T-helper 2 cell treated with Interferon-gamma antibody and Interleukin-4, amounts not matched to agents 5 μg/mL and 100 μg/mL, for 36 hours (primary cell): Measurements from ENCODE around the gene HSFX2.
"Not testable (repeated sequence)": the region's sequence is repeated elsewhere in the genome, so short reads cannot be mapped to it uniquely, and the experiment has no call there.

Experiments used
- DNase-seq: peaks from one replicate; pipeline ENCODE4 v3.0.0; 2021; ENCODE audit warnings: low spot score
- H3K27ac Mint-ChIP-seq: one replicate; pipeline ENCODE4 v1.8.0; 2021; ENCODE audit warnings: mild to moderate bottlenecking, mixed read lengths
- H3K27me3 Mint-ChIP-seq: one replicate; pipeline ENCODE4 v1.8.0; 2021; ENCODE audit warnings: low read depth, mixed read lengths
- H3K36me3 Mint-ChIP-seq: one replicate; pipeline ENCODE4 v1.8.0; 2021; ENCODE audit warnings: low read depth, mixed read lengths
- H3K4me1 Mint-ChIP-seq: one replicate; pipeline ENCODE4 v1.8.0; 2021; ENCODE audit warnings: low read depth, mixed read lengths
- H3K4me3 Mint-ChIP-seq: one replicate; pipeline ENCODE4 v1.8.0; 2022; ENCODE audit warnings: mild to moderate bottlenecking, moderate library complexity, mixed read lengths
- H3K9me3 Mint-ChIP-seq: one replicate; pipeline ENCODE4 v1.8.0; 2021; ENCODE audit warnings: mixed read lengths

The HSFX2 gene, protein sequence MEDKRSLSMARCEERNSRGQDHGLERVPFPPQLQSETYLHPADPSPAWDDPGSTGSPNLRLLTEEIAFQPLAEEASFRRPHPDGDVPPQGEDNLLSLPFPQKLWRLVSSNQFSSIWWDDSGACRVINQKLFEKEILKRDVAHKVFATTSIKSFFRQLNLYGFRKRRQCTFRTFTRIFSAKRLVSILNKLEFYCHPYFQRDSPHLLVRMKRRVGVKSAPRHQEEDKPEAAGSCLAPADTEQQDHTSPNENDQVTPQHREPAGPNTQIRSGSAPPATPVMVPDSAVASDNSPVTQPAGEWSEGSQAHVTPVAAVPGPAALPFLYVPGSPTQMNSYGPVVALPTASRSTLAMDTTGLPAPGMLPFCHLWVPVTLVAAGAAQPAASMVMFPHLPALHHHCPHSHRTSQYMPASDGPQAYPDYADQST

GRCh38 chrX:149595214-149595613 lies at the start of gene HSFX2:
Gene HSFX2, minus strand, starts transcription at chrX:149595314. Its CDS starts 614 bp downstream, at chrX:149594700.
- not testable (repeated sequence) for DNase-seq, H3K27ac Mint-ChIP-seq, H3K4me1 Mint-ChIP-seq, H3K4me3 Mint-ChIP-seq, H3K36me3 Mint-ChIP-seq, H3K27me3 Mint-ChIP-seq, H3K9me3 Mint-ChIP-seq

- no peaks in the 10 kb centered on the region for H3K36me3 Mint-ChIP-seq
These were observed 48.4 kb upstream of the HSFX2 start for GRCh38 chrX:149643496-149643895.

DNA sequence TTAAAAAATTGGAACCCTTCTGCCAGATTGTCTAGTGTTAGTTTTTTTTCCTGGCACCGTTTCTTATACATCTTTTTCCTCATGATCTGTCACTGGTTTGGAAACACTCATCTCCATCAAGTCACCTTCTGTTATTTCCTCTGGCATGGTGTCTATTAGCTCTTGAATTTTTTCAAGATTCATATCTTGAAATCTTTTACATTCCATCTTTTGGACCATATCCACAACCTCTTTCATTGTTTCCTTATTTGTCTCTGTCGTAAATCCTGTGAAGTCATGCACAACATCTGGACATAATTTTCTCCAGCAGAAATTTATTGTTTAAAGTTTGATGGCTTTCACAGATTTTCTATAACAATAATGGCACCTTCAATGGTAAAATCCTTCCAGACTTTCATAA lies 46.7 kb upstream of the HSFX2 start:
- no peak for DNase-seq
- H3K9me3 Mint-ChIP-seq, result no peaks in the 10 kb centered on the region
- no peaks in the 10 kb centered on the region for H3K36me3 Mint-ChIP-seq
- H3K4me3 Mint-ChIP-seq, result no peak overlapping the region
- H3K27ac Mint-ChIP-seq, result no peak overlapping the region
- peaks cover 3% of the 10 kb centered on the region for H3K4me1 Mint-ChIP-seq
- peaks cover 11% of the 10 kb centered on the region for H3K27me3 Mint-ChIP-seq

More at GRCh38 chrX:149643496-149643895, 48.4 kb upstream of the HSFX2 start:
- DNase-seq, result no peak
- H3K9me3 Mint-ChIP-seq, result no peaks in the 10 kb centered on the region
- no peak overlapping the region for H3K27ac Mint-ChIP-seq
- peaks cover 3% of the 10 kb centered on the region for H3K4me1 Mint-ChIP-seq
- peaks cover 11% of the 10 kb centered on the region for H3K27me3 Mint-ChIP-seq
- H3K4me3 Mint-ChIP-seq, result no peak overlapping the region

GRCh38 chrX:149641432-149641831 lies 46.3 kb upstream of the HSFX2 start:
- Mint-ChIP-seq H3K27me3 (peaks cover 11% of the 10 kb centered on the region), H3K36me3 (no peaks in the 10 kb centered on the region), H3K4me3 (no peak overlapping the region), H3K27ac (no peak overlapping the region), H3K4me1 (peaks cover 3% of the 10 kb centered on the region), H3K9me3 (no peaks in the 10 kb centered on the region)
- DNase-seq, result no peak

GRCh38 chrX:149639568-149639967 lies 44.5 kb upstream of the HSFX2 start:
- H3K4me3 Mint-ChIP-seq, result no peak overlapping the region
- H3K36me3 Mint-ChIP-seq, result no peaks in the 10 kb centered on the region
- no peaks in the 10 kb centered on the region for H3K9me3 Mint-ChIP-seq
- H3K4me1 Mint-ChIP-seq, result peaks cover 3% of the 10 kb centered on the region
- no peak overlapping the region for H3K27ac Mint-ChIP-seq
- no peak for DNase-seq
- H3K27me3 Mint-ChIP-seq, result peaks cover 6% of the 10 kb centered on the region

DNA sequence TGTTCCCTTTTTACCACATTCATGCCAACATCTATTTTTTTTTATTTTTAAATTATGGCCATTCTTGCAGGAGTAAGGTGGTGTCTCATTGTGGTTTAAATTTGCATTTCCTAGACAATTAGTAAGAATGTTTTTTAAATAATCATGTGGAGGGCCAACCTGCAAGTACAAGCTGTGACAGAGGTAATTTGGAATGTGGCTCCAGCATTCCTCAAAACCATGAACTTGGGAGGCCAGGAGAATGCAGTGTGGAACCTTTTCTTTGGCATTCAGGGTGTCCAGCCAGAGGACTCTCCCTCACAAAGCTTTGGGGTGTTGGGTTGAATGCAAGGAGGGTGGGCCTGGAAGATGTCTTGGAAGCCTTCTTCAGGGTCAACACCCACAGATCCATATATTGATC lies 43.7 kb upstream of the HSFX2 start:
- Mint-ChIP-seq H3K27me3 (peaks cover 4% of the 10 kb centered on the region), H3K4me1 (peaks cover 3% of the 10 kb centered on the region), H3K27ac (no peak overlapping the region), H3K4me3 (no peak overlapping the region), H3K9me3 (no peaks in the 10 kb centered on the region), H3K36me3 (no peaks in the 10 kb centered on the region)
- no peak for DNase-seq

GRCh38 chrX:149633511-149633910 lies 38.4 kb upstream of the HSFX2 start:
- no peak for DNase-seq
- Mint-ChIP-seq H3K4me1 (peaks cover 22% of the 10 kb centered on the region), H3K27me3 (peaks cover 5% of the 10 kb centered on the region), H3K27ac (no peak overlapping the region), H3K9me3 (no peaks in the 10 kb centered on the region), H3K36me3 (peaks cover 2% of the 10 kb centered on the region), H3K4me3 (no peak overlapping the region)

GRCh38 chrX:149631234-149632165 lies 36.4 kb upstream of the HSFX2 start, which contains the start of gene TMEM185A:
Gene TMEM185A, minus strand, starts transcription at chrX:149631792. Its CDS starts 212 bp downstream, at chrX:149631580.
- DNase-seq, result peak; percentile 74
- peak within 1 kb of the TSS; percentile 82 for H3K27ac Mint-ChIP-seq
- peaks cover 23% of the 10 kb centered on the region for H3K4me1 Mint-ChIP-seq
- H3K4me3 Mint-ChIP-seq, result peak within 1 kb of the TSS; percentile 96
- peaks cover 5% of the 10 kb centered on the region for H3K27me3 Mint-ChIP-seq
- no peaks in the 10 kb centered on the region for H3K9me3 Mint-ChIP-seq
- peaks cover 2% of the 10 kb centered on the region for H3K36me3 Mint-ChIP-seq

- peak overlapping the region; percentile 96 for H3K4me3 Mint-ChIP-seq
- peak overlapping the region; percentile 82 for H3K27ac Mint-ChIP-seq
- H3K4me1 Mint-ChIP-seq, result peaks cover 23% of the 10 kb centered on the region
- H3K27me3 Mint-ChIP-seq, result peaks cover 5% of the 10 kb centered on the region
- H3K9me3 Mint-ChIP-seq, result no peaks in the 10 kb centered on the region
- DNase-seq, result no peak
- H3K36me3 Mint-ChIP-seq, result peaks cover 2% of the 10 kb centered on the region
These were observed 35.6 kb upstream of the HSFX2 start for GRCh38 chrX:149630681-149631233.

- DNase-seq, result no peak
- Mint-ChIP-seq H3K4me1 (peaks cover 23% of the 10 kb centered on the region), H3K9me3 (no peaks in the 10 kb centered on the region), H3K4me3 (peak overlapping the region; percentile 96), H3K27me3 (peaks cover 5% of the 10 kb centered on the region), H3K27ac (peak overlapping the region; percentile 38), H3K36me3 (peaks cover 2% of the 10 kb centered on the region)
These were observed 34.7 kb upstream of the HSFX2 start for GRCh38 chrX:149629730-149630387.

- Mint-ChIP-seq H3K27me3 (peaks cover 5% of the 10 kb centered on the region), H3K4me3 (no peak overlapping the region), H3K4me1 (peaks cover 23% of the 10 kb centered on the region)
These were observed 33.7 kb upstream of the HSFX2 start for GRCh38 chrX:149628768-149629167.

DNA sequence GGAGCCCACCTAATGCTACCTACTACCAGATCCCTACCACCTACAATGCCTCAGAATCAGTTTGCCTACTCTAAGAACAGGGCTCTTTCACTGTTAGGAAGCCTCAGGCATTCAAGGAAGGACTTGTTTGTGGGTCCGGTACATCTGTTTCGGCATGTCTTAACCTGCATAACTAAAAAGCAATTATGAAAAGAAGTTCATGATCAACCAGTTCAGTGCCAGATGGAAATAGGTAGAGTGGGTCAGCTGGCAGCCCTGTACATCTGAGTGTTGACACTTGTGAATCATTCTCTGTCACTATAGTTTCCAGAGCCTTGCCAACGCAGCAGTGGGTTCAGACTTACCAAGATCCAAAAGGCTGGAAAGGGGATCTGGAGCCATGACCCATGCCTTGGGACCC lies 33.2 kb upstream of the HSFX2 start:
- peaks cover 23% of the 10 kb centered on the region for H3K4me1 Mint-ChIP-seq

More at GRCh38 chrX:149628768-149629167, 33.7 kb upstream of the HSFX2 start:
- DNase-seq, result no peak
- no peak overlapping the region for H3K27ac Mint-ChIP-seq
- peaks cover 2% of the 10 kb centered on the region for H3K36me3 Mint-ChIP-seq
- no peaks in the 10 kb centered on the region for H3K9me3 Mint-ChIP-seq

GRCh38 chrX:149626829-149627228 lies 31.7 kb upstream of the HSFX2 start:
- H3K4me1 Mint-ChIP-seq, result peaks cover 18% of the 10 kb centered on the region
- not testable (repeated sequence) for H3K27me3 Mint-ChIP-seq, H3K36me3 Mint-ChIP-seq, H3K27ac Mint-ChIP-seq, DNase-seq, H3K9me3 Mint-ChIP-seq, H3K4me3 Mint-ChIP-seq

More for the DNA sequence above, 33.2 kb upstream of the HSFX2 start:
- DNase-seq, result no peak
- no peak overlapping the region for H3K27ac Mint-ChIP-seq
- H3K4me3 Mint-ChIP-seq, result no peak overlapping the region
- peaks cover 5% of the 10 kb centered on the region for H3K27me3 Mint-ChIP-seq
- H3K9me3 Mint-ChIP-seq, result no peaks in the 10 kb centered on the region
- H3K36me3 Mint-ChIP-seq, result peaks cover 2% of the 10 kb centered on the region
